IMR-90 (cell line): ENCODE measurements around the gene EIF1B. TPM values are rescaled to one million over a fixed set of nuclear protein-coding genes. Genes with fewer than 3 reads are reported as not detected.

Experiments
- ATAC-seq: fragments of 200-7000 bp; cut with Tn5 transposase; 2 replicates; pipeline ENCODE4 v1.9.1; 2020; ENCODE audit warnings: low read depth, mild to moderate bottlenecking, moderate library complexity
- BruUV-seq: library from RNA; stranded (reverse); fragments of 400-500 nt; replicated peaks from 2 replicates; lab custom pipeline; 2021; lab: Mats Ljungman, UMichigan
- CTCF ChIA-PET: fragments of 300-600 bp; formaldehyde crosslinking; extraction: SDS; loops from one replicate; lab custom pipeline; 2021; ENCODE audit warnings: antibody characterized with exemption; lab: Yijun Ruan, JAX
- POLR2A ChIA-PET: fragments of 300-600 bp; sonication (Branson Sonifier 250); formaldehyde crosslinking; loops from one replicate; lab custom pipeline; 2022; ENCODE audit warnings: antibody characterized with exemption; ENCODE audit not compliant: unreplicated experiment; lab: Charles Lee
- DNase-seq: peaks from one replicate; pipeline ENCODE4 v3.0.0; 2013
- H2AFZ ChIP-seq: replicated peaks from 2 replicates; pipeline ENCODE3; 2013; ENCODE audit warnings: low read length, mild to moderate bottlenecking; ENCODE audit not compliant: poor library complexity
- H2AK5ac ChIP-seq: 2 replicates; pipeline ENCODE4 v1.6.1; 2013; ENCODE audit warnings: low read depth, low read length, inconsistent platforms
- H2AK9ac ChIP-seq: replicated peaks from 2 replicates; pipeline ENCODE3; 2013; ENCODE audit warnings: mild to moderate bottlenecking, low read depth, low read length, moderate library complexity; ENCODE audit not compliant: poor library complexity
- H2BK120ac ChIP-seq: 2 replicates; pipeline ENCODE4 v1.6.1; 2013; ENCODE audit warnings: low read depth, low read length, inconsistent platforms
- H2BK15ac ChIP-seq: 3 replicates; pipeline ENCODE4 v1.6.1; 2013; ENCODE audit warnings: low read depth, low read length, inconsistent platforms
- H2BK20ac ChIP-seq: 2 replicates; pipeline ENCODE4 v1.6.1; 2013; ENCODE audit warnings: low read depth, mild to moderate bottlenecking, inconsistent platforms, low read length, moderate library complexity
- H2BK5ac ChIP-seq: 2 replicates; pipeline ENCODE4 v1.6.1; 2013; ENCODE audit warnings: mild to moderate bottlenecking, low read depth, low read length, inconsistent platforms; ENCODE audit not compliant: poor library complexity, severe bottlenecking
- H3K14ac ChIP-seq: replicated peaks from 2 replicates; pipeline ENCODE4 v1.6.1; 2013; ENCODE audit warnings: low read depth, low read length, inconsistent platforms
- H3K18ac ChIP-seq: 2 replicates; pipeline ENCODE4 v1.6.1; 2013; ENCODE audit warnings: low read depth, low read length, control low read depth
- H3K23ac ChIP-seq: 2 replicates; pipeline ENCODE4 v1.6.1; 2013; ENCODE audit warnings: low read depth, low read length, inconsistent platforms
- H3K27ac ChIP-seq: 2 replicates; pipeline ENCODE4 v1.5.1; 2013; ENCODE audit warnings: mild to moderate bottlenecking, control low read depth, low read length; ENCODE audit not compliant: insufficient read depth
- H3K27me3 ChIP-seq: 2 replicates; pipeline ENCODE4 v1.6.1; 2013; ENCODE audit warnings: low read length; ENCODE audit not compliant: control insufficient read depth, insufficient read depth
- H3K36me3 ChIP-seq: 2 replicates; pipeline ENCODE4 v1.6.1; 2013; ENCODE audit warnings: low read length, mixed read lengths; ENCODE audit not compliant: control insufficient read depth, insufficient read depth
- H3K4ac ChIP-seq: 2 replicates; pipeline ENCODE4 v1.6.1; 2013; ENCODE audit warnings: low read depth, low read length, inconsistent platforms
- H3K4me1 ChIP-seq: 2 replicates; pipeline ENCODE4 v1.6.1; 2013; ENCODE audit warnings: low read length, mixed read lengths; ENCODE audit not compliant: control insufficient read depth, insufficient read depth
- H3K4me2 ChIP-seq: 2 replicates; pipeline ENCODE4 v1.6.1; 2013; ENCODE audit warnings: low read depth, mild to moderate bottlenecking, control low read depth, low read length, moderate library complexity
- H3K4me3 ChIP-seq: 2 replicates; pipeline ENCODE4 v1.5.1; 2013; ENCODE audit warnings: low read depth, mild to moderate bottlenecking, control low read depth, low read length, moderate library complexity; ENCODE audit not compliant: insufficient read depth
- H3K56ac ChIP-seq: 2 replicates; pipeline ENCODE4 v1.6.1; 2013; ENCODE audit warnings: low read length, inconsistent platforms; ENCODE audit not compliant: insufficient read depth; ENCODE audit errors: extremely low read depth
- H3K79me1 ChIP-seq, 2 experiments: 2 replicates each; pipeline ENCODE4 v1.6.1; 2013; ENCODE audit warnings: low read length in 2 of 2, inconsistent platforms in 1 of 2, low read depth in 1 of 2
- H3K9ac ChIP-seq: 2 replicates; pipeline ENCODE4 v1.6.1; 2013; ENCODE audit warnings: low read depth, low read length, control low read depth
- H3K9me1 ChIP-seq: 2 replicates; pipeline ENCODE4 v1.6.1; 2013; ENCODE audit warnings: low read length, inconsistent platforms; ENCODE audit not compliant: insufficient read depth
- H3K9me3 ChIP-seq: 2 replicates; pipeline ENCODE4 v1.6.1; 2013; ENCODE audit warnings: low read length; ENCODE audit not compliant: control insufficient read depth, insufficient read depth
- H4K20me1 ChIP-seq: 2 replicates; pipeline ENCODE4 v1.6.1; 2013; ENCODE audit warnings: low read length, inconsistent platforms; ENCODE audit not compliant: insufficient read depth
- H4K5ac ChIP-seq: 2 replicates; pipeline ENCODE4 v1.6.1; 2013; ENCODE audit warnings: mild to moderate bottlenecking, low read depth, low read length, control low read depth
- H4K8ac ChIP-seq, 2 experiments: 2 replicates each; pipeline ENCODE4 v1.6.1; 2013; ENCODE audit warnings: low read depth in 2 of 2, low read length in 2 of 2, control low read depth in 1 of 2, inconsistent platforms in 1 of 2
- H4K91ac ChIP-seq: 2 replicates; pipeline ENCODE4 v1.6.1; 2013; ENCODE audit warnings: low read depth, low read length, inconsistent platforms; ENCODE audit not compliant: insufficient read depth
- CEBPB ChIP-seq: IDR thresholded peaks from 2 replicates; pipeline ENCODE4 v1.6.1; 2012; ENCODE audit warnings: low read depth, low read length, improper control_type of control experiment
- WGBS, 2 experiments: methylation state at CpG; one replicate each; pipeline versions ENCODE4 v1.1.5 to v1.1.7; 2013; ENCODE audit warnings: missing lambda C conversion rate in 2 of 2; ENCODE audit not compliant: insufficient read length in 1 of 2; ENCODE audit errors: extremely low coverage in 2 of 2; 5-methylcytosine and 5-hydroxymethylcytosine counted together
- dilution Hi-C: fragments of 300-500 bp; cut with HindIII; formaldehyde crosslinking; loops from one replicate; pipeline ENCODE4 v1.14.3; 2018; ENCODE audit warnings: low sequenced_read_pairs; ENCODE audit not compliant: unreplicated experiment
- in situ Hi-C: fragments of 300-500 bp; cut with MboI; formaldehyde crosslinking; loops from 3 replicates; pipeline ENCODE4 v1.14.3; 2019; ENCODE audit warnings: low sequenced_read_pairs, inconsistent platforms, mixed read lengths
- intact Hi-C: fragments of 100-400 bp; cut with micrococcal nuclease; formaldehyde crosslinking; loops from 2 replicates; pipeline ENCODE4 v1.10.0; 2022
- polyA plus RNA-seq, 3 experiments: library from polyadenylated mRNA; depleted of rRNA; stranded (reverse); fragments of >200 nt; gene quantifications; 2 replicates each; pipeline ENCODE4 v1.2.3, GENCODE V29; 2012; ENCODE audit warnings: low replicate concordance in 1 of 3
- total RNA-seq: library from RNA; depleted of rRNA; stranded (reverse); fragments of >200 nt; gene quantifications from 2 replicates; pipeline ENCODE4 v1.2.3, GENCODE V29; 2012
- TF ChIP-seq, protein P1 (sequence below): fragments of 150-350 bp; IDR thresholded peaks from 2 replicates; pipeline ENCODE4 v1.6.1; 2016; ENCODE audit warnings: low read depth, mild to moderate bottlenecking, low read length, moderate library complexity, borderline replicate concordance

The EIF1B gene
- total and polyA plus RNA-seq, 2 of the 4 experiments (the other 2 are of a cell fraction): 11.3 to 25.9 TPM

- Histone ChIP-seq H3K14ac (peak overlapping the region; percentile 36; the same call in 1 of the 2 replicates), H3K56ac (peak overlapping the region; percentile 38; the same call in 1 of the 2 replicates), H3K36me3 (peaks cover 12% of the 10 kb centered on the region), H3K9me1 (peaks cover 10% of the 10 kb centered on the region), H3K4me1 (0 out of 2 replicates have a peak, but pooled peaks cover 2% of the 10 kb centered on the region), H3K9me3 (no peaks in the 10 kb centered on the region), H3K9ac (peak overlapping the region; percentile 86), H3K18ac (no peak overlapping the region), H3K27ac (peak overlapping the region; percentile 38; the same call in 1 of the 2 replicates), H3K79me1 (peaks cover 4 to 20% of the 10 kb centered on the region in 2 experiments; a peak in 3 of 4 replicates), H3K4me3 (peak overlapping the region; percentile 69), H4K91ac (no peak overlapping the region; the same call in 1 of the 2 replicates), H2AFZ (no peak overlapping the region), H3K27me3 (no peaks in the 10 kb centered on the region), H4K5ac (no peak overlapping the region), H2BK15ac (no peak overlapping the region), H4K8ac (peak overlapping the region; percentile 18 to 70; a peak in 2 of 4 replicates), H2AK9ac (no peak overlapping the region), H3K4ac (peak overlapping the region; percentile 40; the same call in 1 of the 2 replicates), H2AK5ac (no peak overlapping the region), H2BK20ac (no peak overlapping the region), H2BK5ac (peak overlapping the region; percentile 29), H2BK120ac (no peak overlapping the region), H3K4me2 (peak overlapping the region; percentile 85), H4K20me1 (no peaks in the 10 kb centered on the region), H3K23ac (peak overlapping the region; percentile 84; the same call in 1 of the 2 replicates)
- intact Hi-C loops: loop anchor here (5.0 to 10.0 kb wide), 2 partner anchors 142 to 676 kb away; no protein-coding TSS in a partner anchor
- peak; percentile 44 for DNase-seq
- ATAC-seq: no peak
- WGBS, 2 experiments: no CpG with 5 or more reads among the region's 6 CpGs
- in situ Hi-C loops: no loop called here
- ChIA-PET POLR2A (interaction anchor here (0.5 kb wide), 1 partner anchor 46 kb away, joined by 3 read pairs; no protein-coding TSS in a partner anchor), CTCF (interaction anchor here (0.7 to 2.5 kb wide), 2 partner anchors 119 to 269 kb away, joined by 4 to 14 read pairs; no protein-coding TSS in a partner anchor)
- BruUV-seq: no TSS peak
- dilution Hi-C loops: no loop called here
- TF ChIP-seq CEBPB: peak; percentile 42; the same call in 1 of the 2 replicates
- TF ChIP-seq, protein P1, sequence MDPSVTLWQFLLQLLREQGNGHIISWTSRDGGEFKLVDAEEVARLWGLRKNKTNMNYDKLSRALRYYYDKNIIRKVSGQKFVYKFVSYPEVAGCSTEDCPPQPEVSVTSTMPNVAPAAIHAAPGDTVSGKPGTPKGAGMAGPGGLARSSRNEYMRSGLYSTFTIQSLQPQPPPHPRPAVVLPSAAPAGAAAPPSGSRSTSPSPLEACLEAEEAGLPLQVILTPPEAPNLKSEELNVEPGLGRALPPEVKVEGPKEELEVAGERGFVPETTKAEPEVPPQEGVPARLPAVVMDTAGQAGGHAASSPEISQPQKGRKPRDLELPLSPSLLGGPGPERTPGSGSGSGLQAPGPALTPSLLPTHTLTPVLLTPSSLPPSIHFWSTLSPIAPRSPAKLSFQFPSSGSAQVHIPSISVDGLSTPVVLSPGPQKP: no peak
Measured at GRCh38 chr3:40310705-40311104, 1.2 kb downstream of the EIF1B start.
